PC-9 (cell line): ENCODE measurements around the gene TSC22D2. TPM values are rescaled to one million over a fixed set of nuclear protein-coding genes. Genes with fewer than 3 reads are reported as not detected.
"Not testable (repeated sequence)": the region's sequence is repeated elsewhere in the genome, so short reads cannot be mapped to it uniquely, and the experiment has no call there.

Experiments used
- BruUV-seq: library from RNA; stranded (reverse); fragments of 400-500 nt; replicated peaks from 2 replicates; lab custom pipeline; 2021; lab: Mats Ljungman, UMichigan
- CTCF ChIA-PET: fragments of 300-600 bp; sonication (Branson Sonifier 250); formaldehyde crosslinking; loops from one replicate; lab custom pipeline; 2022; ENCODE audit warnings: antibody characterized with exemption; lab: Charles Lee
- POLR2A ChIA-PET: fragments of 300-600 bp; sonication (Branson Sonifier 250); formaldehyde crosslinking; loops from one replicate; lab custom pipeline; 2022; ENCODE audit warnings: antibody characterized with exemption; ENCODE audit not compliant: unreplicated experiment; lab: Charles Lee
- DNase-seq, 2 experiments: peaks; one replicate each; pipeline versions ENCODE4 v3.0.0 to v3.0.0-alpha.2; 2015 to 2022; ENCODE audit warnings: mixed read lengths in 1 of 2
- H2AFZ ChIP-seq: fragments of 200-600 bp; sonication (generic); 2 replicates; pipeline ENCODE4 v1.8.1; 2017; ENCODE audit warnings: antibody characterized with exemption
- H3F3A ChIP-seq: fragments of 200-600 bp; sonication (generic); 2 replicates; pipeline ENCODE4 v1.8.1; 2017; ENCODE audit warnings: antibody characterized with exemption, mild to moderate bottlenecking, low read depth; ENCODE audit not compliant: insufficient read depth
- H3K27ac ChIP-seq: fragments of 200-600 bp; sonication (generic); 2 replicates; pipeline ENCODE4 v1.6.1; 2016; ENCODE audit warnings: mixed run types
- H3K27me3 ChIP-seq: fragments of 200-600 bp; sonication (generic); 2 replicates; pipeline ENCODE4 v1.6.1; 2016; ENCODE audit warnings: low read depth, mixed run types; ENCODE audit not compliant: insufficient read depth
- H3K36me3 ChIP-seq: fragments of 200-600 bp; sonication (generic); 2 replicates; pipeline ENCODE4 v1.6.1; 2016; ENCODE audit warnings: low read depth, mixed run types
- H3K4me1 ChIP-seq: fragments of 200-600 bp; sonication (generic); replicated peaks from 2 replicates; pipeline ENCODE4 v1.6.1; 2016; ENCODE audit warnings: mixed run types; ENCODE audit not compliant: insufficient read depth
- H3K4me2 ChIP-seq: fragments of 200-600 bp; sonication (generic); 2 replicates; pipeline ENCODE4 v1.6.1; 2017; ENCODE audit warnings: mixed run types
- H3K4me3 ChIP-seq: fragments of 200-600 bp; sonication (generic); 2 replicates; pipeline ENCODE4 v1.6.1; 2016; ENCODE audit warnings: mixed run types
- H3K79me2 ChIP-seq: fragments of 200-600 bp; sonication (generic); 2 replicates; pipeline ENCODE4 v1.6.1; 2017; ENCODE audit warnings: low read depth, mixed run types
- H3K9me2 ChIP-seq: fragments of 200-600 bp; sonication (generic); 2 replicates; pipeline ENCODE4 v1.8.1; 2017; ENCODE audit warnings: mild to moderate bottlenecking; ENCODE audit not compliant: insufficient read depth
- H3K9me3 ChIP-seq: fragments of 200-600 bp; sonication (generic); 2 replicates; pipeline ENCODE4 v1.8.1; 2016; ENCODE audit warnings: low read depth; ENCODE audit not compliant: insufficient read depth
- H4K20me1 ChIP-seq: fragments of 200-600 bp; sonication (generic); 2 replicates; pipeline ENCODE4 v1.8.1; 2017; ENCODE audit not compliant: insufficient read depth
- CTCF ChIP-seq: fragments of 200-600 bp; sonication (generic); conservative IDR thresholded peaks from 2 replicates; pipeline ENCODE4 v1.6.1; 2017; ENCODE audit warnings: mixed run types, antibody characterized with exemption, mild to moderate bottlenecking, moderate library complexity
- EZH2 ChIP-seq: fragments of 200-600 bp; sonication (generic); IDR thresholded peaks from 2 replicates; pipeline ENCODE4 v1.8.0; 2017; ENCODE audit warnings: antibody characterized with exemption, low read depth
- intact Hi-C: fragments of 100-400 bp; cut with micrococcal nuclease; formaldehyde crosslinking; loops from one replicate; pipeline ENCODE4 v1.10.0; 2022; ENCODE audit not compliant: unreplicated experiment
- total RNA-seq: library from RNA; stranded (reverse); gene quantifications from 2 replicates; pipeline ENCODE4 v1.2.3, GENCODE V29; 2021

The TSC22D2 gene
- total RNA-seq, 1 experiment from 2014 or later = 32.0 TPM

GRCh38 chr3:150495149-150495548, 87.1 kb downstream of the TSC22D2 start:
- TF ChIP-seq CTCF (no peak), EZH2 (no peak)
- POLR2A ChIA-PET = interaction anchor here (0.7 to 1.0 kb wide), 6 partner anchors 25 to 851 kb away, joined by 3 to 17 read pairs (median 8); no protein-coding TSS in a partner anchor
- no peaks in the 10 kb centered on the region for H3K79me2 ChIP-seq
- H3F3A ChIP-seq = peaks cover 23% of the 10 kb centered on the region
- peaks cover 11% of the 10 kb centered on the region for H3K9me3 ChIP-seq
- peak overlapping the region; percentile 20; the same call in 1 of the 2 replicates for H3K4me2 ChIP-seq
- H4K20me1 ChIP-seq = no peaks in the 10 kb centered on the region
- no peak overlapping the region for H2AFZ ChIP-seq
- no peaks in the 10 kb centered on the region for H3K27me3 ChIP-seq
- peaks cover 28% of the 10 kb centered on the region for H3K4me1 ChIP-seq
- CTCF ChIA-PET = interaction anchor here (0.7 to 2.2 kb wide), 8 partner anchors 80 to 1354 kb away, joined by 3 to 10 read pairs (median 3); no protein-coding TSS in a partner anchor
- no TSS peak for BruUV-seq
- no peak for DNase-seq
- H3K9me2 ChIP-seq = no peaks in the 10 kb centered on the region
- H3K27ac ChIP-seq = no peak overlapping the region
- intact Hi-C loops = loop anchor here (1.0 to 2.0 kb wide), 7 partner anchors 22 to 528 kb away; no protein-coding TSS in a partner anchor
- no peak overlapping the region for H3K4me3 ChIP-seq
- no peaks in the 10 kb centered on the region for H3K36me3 ChIP-seq

GRCh38 chr3:150495563-150496168, 87.6 kb downstream of the TSC22D2 start:
- peak overlapping the region; percentile 20; the same call in 1 of the 2 replicates for H3K4me2 ChIP-seq
- intact Hi-C loops = loop anchor here (1.0 to 2.0 kb wide), 8 partner anchors 23 to 528 kb away; no protein-coding TSS in a partner anchor
- no peak overlapping the region for H3K27ac ChIP-seq
- ChIA-PET CTCF (interaction anchor here (0.6 to 2.2 kb wide), 10 partner anchors 81 to 1354 kb away, joined by 3 to 10 read pairs (median 3); no protein-coding TSS in a partner anchor), POLR2A (interaction anchor here (0.6 to 1.0 kb wide), 8 partner anchors 26 to 850 kb away, joined by 3 to 17 read pairs (median 6); no protein-coding TSS in a partner anchor)
- H3K36me3 ChIP-seq = no peaks in the 10 kb centered on the region
- peaks cover 14% of the 10 kb centered on the region for H3K9me3 ChIP-seq
- peaks cover 28% of the 10 kb centered on the region for H3K4me1 ChIP-seq
- H4K20me1 ChIP-seq = no peaks in the 10 kb centered on the region
- H2AFZ ChIP-seq = no peak overlapping the region
- no peak overlapping the region for H3K4me3 ChIP-seq
- no TSS peak for BruUV-seq
- no peaks in the 10 kb centered on the region for H3K27me3 ChIP-seq
- H3F3A ChIP-seq = peaks cover 23% of the 10 kb centered on the region
- no peak for DNase-seq
- no peaks in the 10 kb centered on the region for H3K9me2 ChIP-seq
- TF ChIP-seq EZH2 (no peak), CTCF (peak; percentile 82)
- H3K79me2 ChIP-seq = no peaks in the 10 kb centered on the region

- POLR2A ChIA-PET = interaction anchor here (0.6 to 0.7 kb wide), 2 partner anchors 82 to 992 kb away, joined by 5 to 7 read pairs; no protein-coding TSS in a partner anchor
- Histone ChIP-seq H3F3A (peaks cover 17% of the 10 kb centered on the region), H3K36me3 (no peaks in the 10 kb centered on the region), H4K20me1 (no peaks in the 10 kb centered on the region), H3K9me2 (no peaks in the 10 kb centered on the region), H2AFZ (no peak overlapping the region), H3K79me2 (no peaks in the 10 kb centered on the region), H3K27me3 (no peaks in the 10 kb centered on the region), H3K27ac (0 out of 2 replicates have a peak overlapping the region, but pooled peaks have one; percentile 9), H3K4me2 (peak overlapping the region; percentile 35), H3K4me3 (no peak overlapping the region), H3K4me1 (peaks cover 28% of the 10 kb centered on the region), H3K9me3 (peaks cover 14% of the 10 kb centered on the region)
- DNase-seq = peak; percentile 21 to 88
- TF ChIP-seq EZH2 (no peak), CTCF (no peak)
- no TSS peak for BruUV-seq
- CTCF ChIA-PET = interaction anchor here (0.6 kb wide), 1 partner anchor 528 kb away, joined by 3 read pairs; no protein-coding TSS in a partner anchor
- intact Hi-C loops = loop anchor here (2.0 kb wide), 1 partner anchor 211 kb away; no protein-coding TSS in a partner anchor
These were observed 89.9 kb downstream of the TSC22D2 start for GRCh38 chr3:150497956-150498355.

- intact Hi-C loops, CTCF ChIA-PET, H3K27me3 ChIP-seq, BruUV-seq, POLR2A ChIA-PET, H3K36me3 ChIP-seq, H3K4me2 ChIP-seq, H3K4me3 ChIP-seq, H3K9me2 ChIP-seq, DNase-seq, H4K20me1 ChIP-seq, H2AFZ ChIP-seq, H3K79me2 ChIP-seq, H3K27ac ChIP-seq: not testable (repeated sequence)
- Histone ChIP-seq H3K9me3 (peaks cover 14% of the 10 kb centered on the region), H3K4me1 (peaks cover 21% of the 10 kb centered on the region), H3F3A (peaks cover 17% of the 10 kb centered on the region)
These were observed 92.9 kb downstream of the TSC22D2 start for GRCh38 chr3:150500960-150501359.
